HG02885 (cell line): ENCODE results near the gene PCDH9.
"Not testable (repeated sequence)": the region's sequence is repeated elsewhere in the genome, so short reads cannot be mapped to it uniquely, and the experiment has no call there.

Source experiments
- ATAC-seq: cut with Tn5 transposase; IDR thresholded peaks from one replicate; pipeline ENCODE4 v1.9.1; 2021; ENCODE audit warnings: mild to moderate bottlenecking; ENCODE audit not compliant: unreplicated experiment, poor library complexity

The PCDH9 gene

DNA sequence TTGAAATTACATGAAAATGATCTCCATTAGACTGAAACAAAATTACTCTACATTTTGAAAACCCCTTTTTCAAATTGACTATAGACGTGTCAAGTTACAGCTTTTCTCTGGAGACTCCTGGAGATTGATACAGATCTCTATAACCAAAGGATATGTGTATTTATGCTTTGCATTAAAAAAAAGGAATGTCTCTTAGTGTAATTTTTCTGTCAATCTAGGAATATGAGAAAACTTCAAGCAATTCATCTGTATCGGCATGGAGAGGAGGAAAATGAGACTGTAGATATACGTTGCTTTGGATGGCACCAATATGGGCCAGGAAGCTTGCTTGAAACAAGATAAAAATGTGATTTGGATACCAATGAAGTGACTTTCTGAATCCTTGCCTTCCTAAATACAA is 286.6 kb downstream of the PCDH9 start:
- ATAC-seq, result no peak

DNA sequence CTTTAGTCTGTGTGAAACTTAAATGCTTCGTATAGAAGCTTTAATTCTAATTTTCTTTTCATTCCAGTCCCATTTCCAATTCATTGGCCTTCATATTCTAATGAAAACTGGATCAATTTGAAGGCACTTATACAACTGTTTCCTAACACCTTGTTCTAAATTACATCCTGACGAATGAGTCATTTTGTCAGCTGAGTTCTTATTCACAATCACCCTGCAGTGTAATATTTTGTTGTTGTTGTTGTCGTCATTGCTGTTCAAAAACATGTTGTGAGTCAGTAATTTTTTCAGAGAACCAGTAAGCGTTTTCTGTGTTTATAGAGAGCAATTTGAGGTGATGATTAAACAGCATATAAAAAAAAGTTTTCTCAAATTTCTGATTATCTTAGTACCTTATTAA is 290.0 kb downstream of the PCDH9 start:
- ATAC-seq, result no peak

DNA sequence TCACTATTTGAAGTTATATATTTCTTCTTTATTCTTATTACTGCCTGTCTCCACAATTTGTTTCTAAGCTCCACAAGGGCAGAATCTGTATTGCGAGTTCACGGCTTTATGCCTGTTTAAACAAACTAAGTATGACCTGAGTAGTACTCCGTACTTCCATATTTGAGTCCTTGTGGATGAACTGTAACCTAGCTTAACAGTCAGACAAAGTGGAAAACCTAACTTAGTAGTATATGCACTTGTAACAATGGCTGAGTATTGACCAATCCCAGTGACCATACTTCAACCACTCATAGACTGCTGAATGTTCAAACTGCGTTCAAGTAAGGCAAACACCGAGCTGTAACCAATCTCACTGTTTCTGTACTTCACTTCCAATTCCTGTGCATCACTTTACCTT is 292.7 kb downstream of the PCDH9 start:
- ATAC-seq, result no peak

DNA sequence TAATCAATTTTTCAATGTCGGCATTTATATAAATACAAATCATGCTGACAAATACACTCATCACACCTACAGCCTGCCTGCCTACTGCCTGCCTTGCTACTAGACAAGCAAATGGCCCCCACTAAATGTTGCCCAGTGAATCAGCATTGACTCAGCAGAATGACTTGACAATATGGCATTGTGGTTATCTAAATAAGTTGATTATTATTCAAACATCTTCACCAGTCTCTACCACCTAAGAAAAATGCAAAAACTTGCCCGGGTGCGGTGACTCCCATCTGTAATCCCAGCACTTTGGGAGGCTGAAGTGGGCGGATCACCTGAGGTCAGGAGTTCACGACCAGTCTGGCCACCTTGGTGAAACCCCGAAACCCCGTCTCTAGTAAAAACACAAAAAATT is 296.1 kb downstream of the PCDH9 start:
- ATAC-seq, result no peak

DNA sequence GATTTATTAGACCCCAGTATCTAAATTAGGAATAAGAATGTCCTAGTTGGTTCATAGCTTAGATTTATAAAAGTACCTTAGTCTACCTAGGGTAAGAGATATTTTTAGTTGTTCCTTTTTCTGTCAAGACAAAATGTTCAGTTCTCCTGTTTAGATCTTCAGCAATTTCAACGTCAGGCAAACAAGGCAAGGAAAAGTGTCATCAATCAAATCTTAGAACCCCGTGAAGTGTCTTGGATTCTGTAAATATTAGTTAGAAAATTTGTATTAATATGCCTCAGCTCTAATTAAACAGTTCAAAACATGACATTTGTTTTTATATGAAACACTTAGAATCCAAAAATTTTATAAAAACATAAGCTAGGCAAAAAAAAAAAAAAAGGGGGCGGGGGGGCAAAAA is 296.6 kb downstream of the PCDH9 start:
- ATAC-seq, result no peak

DNA sequence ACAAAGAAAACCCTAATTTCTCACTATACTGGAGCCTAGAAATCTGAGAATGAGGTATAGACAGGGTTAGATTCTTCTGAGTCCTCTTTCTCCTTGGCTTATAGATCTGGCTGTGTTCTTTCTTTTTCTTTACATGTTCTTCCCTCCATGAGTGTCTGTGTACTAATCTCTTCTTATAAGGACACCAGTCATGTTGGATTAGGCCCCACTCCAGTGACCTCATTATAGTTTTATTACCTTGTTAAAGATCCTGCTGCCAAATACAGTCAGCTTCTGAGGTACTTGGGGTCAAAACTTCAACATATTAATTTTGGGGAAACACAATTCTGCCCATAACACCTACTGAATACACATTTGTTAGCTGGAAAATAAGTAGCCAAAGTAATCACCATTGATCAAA is 302.6 kb downstream of the PCDH9 start:
- ATAC-seq, result no peak

DNA sequence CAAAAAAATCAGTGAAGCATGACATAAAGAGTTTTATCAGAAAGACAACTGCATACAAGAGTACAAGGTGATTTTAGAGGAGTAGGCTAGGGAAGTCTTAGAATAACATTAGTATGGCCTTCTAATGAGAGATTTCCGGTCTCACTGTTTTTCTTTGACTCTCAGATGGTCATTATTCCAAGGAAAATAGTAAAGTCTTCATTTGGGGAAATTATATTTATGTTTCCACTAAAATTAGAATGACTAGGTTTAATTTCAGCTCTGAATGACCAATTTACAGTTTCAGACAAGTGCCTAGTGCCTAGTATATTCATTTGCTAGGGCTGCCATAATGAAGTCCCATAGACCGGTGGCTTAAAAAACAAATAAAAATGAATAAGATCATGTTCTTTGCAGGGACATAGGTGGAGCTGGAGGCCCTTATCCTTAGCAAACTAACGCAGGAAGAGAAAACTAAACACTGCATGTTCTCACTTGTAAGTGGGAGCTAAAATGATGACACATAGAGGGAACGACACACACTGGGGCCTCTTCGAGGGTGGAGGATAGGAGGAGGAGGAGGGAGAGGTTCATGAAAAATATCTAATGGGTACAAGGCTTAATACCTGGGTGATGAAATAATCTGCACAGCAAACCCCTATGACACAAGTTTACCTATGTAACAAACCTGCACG is 303.1 kb downstream of the PCDH9 start:
- ATAC-seq, result no peak

DNA sequence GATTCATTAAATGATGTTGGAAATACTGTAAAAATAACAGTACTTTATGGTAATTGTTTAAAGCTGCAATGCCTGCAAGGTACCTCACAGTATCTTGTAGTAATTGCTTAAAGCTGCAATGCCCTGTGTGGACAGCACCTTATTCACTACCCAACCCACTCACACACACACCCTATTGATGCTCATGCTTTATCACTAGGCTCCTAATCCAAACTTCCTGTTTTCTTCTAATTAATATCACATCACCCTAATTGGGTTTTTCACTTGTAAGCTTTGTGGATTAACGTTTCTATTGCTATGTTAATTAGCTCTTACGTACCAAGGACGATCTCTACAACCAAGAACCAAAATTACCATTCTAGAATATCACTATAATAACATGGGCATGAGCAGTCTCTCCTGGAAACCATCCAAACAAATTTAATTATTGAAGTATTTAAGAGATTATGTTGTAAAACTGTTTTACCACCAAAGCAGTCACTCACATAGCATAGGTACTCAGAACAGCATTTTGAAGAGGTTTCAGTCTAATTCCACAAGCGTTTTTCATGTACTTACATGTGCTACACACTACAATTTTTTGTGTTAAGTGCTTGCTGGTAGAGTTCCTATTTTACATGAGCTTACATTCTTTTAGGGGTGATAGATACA is 303.8 kb downstream of the PCDH9 start:
- no peak for ATAC-seq

DNA sequence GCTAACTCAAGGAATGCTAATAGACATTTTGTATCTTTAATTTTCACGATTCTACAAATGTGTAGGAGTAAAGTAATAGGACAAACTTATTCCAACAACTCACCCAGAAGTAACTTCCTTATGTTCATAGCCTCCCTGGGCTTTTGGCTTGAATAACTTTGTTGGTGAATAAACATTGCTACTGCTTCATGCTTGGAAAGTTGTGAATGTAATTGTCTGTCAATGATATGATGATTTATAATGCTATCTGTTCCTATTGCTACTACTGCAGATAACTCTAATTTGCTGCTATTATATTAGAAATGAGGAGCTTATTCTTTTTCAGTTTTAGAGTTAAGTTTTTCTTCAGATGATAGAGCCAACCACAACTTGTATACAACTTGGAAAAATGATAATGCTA is 307.7 kb downstream of the PCDH9 start:
- ATAC-seq, result no peak

DNA sequence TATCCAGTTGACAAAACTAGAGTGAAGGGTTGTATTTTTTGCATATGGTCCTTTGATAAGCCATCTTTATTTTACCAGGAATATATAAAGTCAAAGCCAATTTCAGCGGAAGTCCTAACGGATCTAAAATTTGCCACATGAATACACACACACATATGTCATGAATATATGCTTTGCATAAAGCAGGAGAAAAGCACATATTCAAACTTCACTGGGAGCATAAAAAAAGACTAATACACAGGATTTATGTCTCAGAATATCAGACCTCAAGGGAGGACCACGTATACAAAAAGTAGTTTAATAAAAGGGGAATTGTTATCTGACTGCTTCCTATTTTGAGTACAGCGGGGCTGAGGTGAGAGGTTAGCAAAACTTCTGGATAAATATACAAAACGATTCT is 308.7 kb downstream of the PCDH9 start:
- ATAC-seq, result no peak

DNA sequence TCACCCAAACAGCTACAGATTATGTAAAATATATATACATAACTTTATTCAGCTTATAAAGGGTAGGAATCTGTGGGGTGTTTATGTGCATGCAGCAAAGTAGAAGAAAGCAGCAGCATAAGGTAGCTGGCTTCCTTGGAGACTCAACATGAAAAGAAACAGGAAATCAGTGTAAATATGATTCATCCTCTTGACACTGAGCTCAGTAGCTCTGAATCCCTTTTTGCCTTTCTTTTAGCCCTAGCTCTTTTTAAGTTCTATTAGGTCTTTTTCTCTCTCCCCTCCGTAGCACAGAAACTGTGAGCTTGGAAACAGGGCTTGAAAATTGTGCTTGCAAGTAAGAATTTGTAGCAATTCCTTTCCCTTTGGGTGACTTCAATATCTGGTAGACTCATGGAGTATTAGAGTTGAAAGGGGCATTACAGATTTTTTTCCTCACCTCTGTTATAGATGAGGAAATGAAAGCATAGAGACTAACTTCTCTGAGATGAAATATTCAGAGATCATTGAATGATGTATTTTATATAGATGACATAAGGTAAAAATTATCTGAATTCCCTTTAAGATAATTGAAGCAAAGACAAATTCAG is 314.4 kb downstream of the PCDH9 start:
- ATAC-seq, result no peak

DNA sequence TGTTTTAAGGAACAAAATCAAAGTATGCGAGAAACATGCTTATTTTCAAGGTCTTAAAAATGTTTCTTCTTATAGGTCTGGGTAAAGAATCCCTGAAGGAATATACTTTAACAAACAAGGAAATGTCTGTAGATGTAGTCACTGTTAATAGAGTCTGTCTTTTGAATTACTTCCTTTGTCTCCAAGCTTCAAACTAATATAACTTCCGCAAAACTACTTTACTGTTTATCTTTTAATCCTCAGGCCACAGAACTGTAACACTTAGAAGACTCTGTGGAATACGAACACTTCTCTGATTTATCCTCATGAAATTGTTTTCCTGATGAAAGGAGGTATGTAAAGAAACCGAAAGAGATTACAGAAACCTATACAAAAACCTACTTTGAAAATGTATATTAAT is 316.0 kb downstream of the PCDH9 start:
- ATAC-seq, result no peak

DNA sequence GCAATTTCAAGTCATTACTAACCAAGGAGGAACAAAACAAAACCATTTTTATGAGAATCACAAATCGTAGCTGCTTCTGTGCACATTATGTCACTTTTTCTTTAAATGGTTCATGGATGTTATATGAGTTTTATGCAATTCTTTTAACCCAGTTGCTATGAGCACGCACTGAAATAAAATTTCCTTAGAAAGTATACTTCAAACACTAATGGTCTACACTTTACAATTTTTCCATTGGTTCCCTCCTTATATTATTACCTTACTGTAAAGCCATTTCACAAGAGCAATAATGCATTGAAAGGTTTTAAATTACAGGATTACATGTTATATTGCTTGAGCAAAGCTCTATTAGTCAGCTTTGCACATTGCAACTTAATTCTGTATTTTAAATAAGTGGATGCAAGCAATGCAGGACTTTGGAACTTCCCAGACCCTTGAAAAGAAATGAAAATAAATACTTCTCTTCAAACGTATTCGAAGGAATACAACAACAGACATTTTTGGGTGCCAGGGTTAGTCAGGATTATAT is 318.7 kb downstream of the PCDH9 start:
- ATAC-seq, result no peak

DNA sequence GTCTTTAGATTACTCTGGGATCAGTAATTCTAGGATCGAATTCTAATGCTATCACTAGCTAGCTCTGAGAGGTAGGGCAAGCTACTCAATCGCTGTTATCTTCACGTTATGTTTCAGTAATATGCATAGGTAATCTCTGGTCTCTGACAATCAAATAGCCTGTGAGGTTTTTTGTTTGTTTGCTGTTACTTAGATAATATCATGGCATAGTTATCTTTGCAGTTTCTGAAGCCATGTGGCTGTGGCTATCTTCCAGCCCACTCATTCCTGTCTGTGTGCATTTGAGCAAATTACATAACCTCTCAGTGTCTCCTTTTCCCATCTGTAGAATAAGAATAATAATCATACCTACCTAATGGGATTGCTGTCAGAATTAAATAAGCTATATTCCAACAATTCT is 330.2 kb downstream of the PCDH9 start:
- ATAC-seq, result no peak

DNA sequence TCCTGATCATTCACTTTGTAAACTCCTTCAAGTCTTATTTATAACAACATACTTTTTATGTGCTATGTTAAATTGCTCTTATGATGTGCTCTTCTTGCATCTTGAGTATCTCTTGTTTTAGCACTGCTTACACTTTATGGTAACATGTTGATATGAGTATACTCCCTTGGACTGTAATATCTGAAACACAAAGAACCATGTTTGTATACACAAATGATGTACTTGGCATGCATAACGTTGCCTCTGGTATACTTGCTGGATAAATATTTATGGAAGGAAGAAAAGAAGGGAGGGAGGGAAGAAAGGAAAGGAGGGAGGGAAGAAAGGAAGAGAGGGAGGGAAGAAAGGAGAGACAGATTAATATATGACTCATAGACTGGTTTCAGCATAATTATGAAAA is 333.2 kb downstream of the PCDH9 start:
- no peak for ATAC-seq

DNA sequence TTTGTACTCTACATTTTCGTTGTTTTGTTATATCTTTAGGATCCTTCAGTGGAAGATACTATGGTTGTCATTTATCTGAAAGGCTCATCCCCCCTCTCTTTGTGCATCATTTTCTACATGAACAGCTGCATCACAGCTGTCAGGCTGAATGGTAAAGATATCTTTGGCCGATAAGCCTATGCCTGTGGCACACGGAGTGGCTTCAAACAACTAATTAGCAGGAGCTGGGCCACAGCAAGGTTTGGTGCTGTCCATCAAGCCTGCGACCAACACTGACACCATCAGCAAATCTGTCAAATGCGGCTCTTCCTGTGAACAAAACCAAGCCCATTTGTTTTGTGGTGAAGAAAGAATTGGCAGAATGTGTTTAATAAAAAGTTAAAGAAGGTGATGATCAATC is 334.4 kb downstream of the PCDH9 start:
- ATAC-seq, result no peak

DNA sequence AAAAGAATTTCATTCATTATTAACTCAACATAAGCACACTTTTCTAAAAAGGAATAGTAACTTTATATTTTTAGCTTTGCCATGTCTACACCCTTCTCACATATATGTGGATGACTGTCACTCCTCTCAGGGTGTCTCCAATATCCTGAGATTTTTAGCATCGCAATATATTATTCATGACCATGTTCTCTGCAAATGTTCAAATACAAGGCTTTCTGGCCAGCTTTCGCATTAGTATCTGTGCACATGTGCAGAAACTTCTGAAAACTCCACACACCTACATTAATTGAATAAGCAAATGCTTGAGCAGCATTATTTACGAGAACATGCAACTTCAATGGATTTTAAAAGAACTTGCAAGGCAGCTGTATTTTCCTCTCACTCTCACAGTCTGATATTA is 334.8 kb downstream of the PCDH9 start:
- ATAC-seq, result no peak

DNA sequence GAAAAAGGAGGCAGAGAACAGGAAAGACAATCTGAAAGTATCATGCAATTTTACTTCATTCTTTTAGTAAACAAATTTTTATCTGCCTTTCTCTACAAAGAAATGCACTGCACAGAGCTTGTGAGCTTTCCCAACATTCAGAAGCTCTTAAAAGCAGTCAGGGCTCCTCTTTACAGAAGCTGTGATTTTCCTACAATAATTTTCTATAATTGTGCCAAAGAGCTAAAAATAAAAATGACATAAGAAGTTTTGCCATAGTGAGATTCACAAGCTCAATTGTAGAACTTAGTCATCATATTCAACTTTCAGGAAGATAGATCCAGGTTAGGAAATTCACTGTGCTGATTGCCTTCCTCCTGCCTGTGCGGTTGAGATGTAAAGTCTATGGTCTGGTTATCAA is 341.4 kb downstream of the PCDH9 start:
- no peak for ATAC-seq

DNA sequence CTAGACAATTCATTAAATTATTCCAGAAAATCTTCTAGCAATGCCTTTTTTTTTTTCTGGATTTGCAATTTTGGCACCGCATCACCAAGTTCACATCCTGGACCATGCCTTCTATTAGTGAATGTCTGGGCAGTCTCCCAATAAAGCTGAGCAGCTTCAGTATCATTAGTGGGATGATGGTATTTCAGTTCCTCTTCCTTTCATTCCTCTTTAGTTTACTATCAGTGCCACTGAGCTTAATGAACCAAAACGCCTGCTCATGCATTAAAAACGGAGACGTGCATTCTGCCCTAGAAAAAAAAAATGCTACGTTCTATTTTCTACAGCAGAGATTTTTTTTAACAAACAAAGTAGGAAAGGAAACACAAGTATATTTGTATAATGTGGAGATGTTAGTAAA is 343.0 kb downstream of the PCDH9 start:
- no peak for ATAC-seq

DNA sequence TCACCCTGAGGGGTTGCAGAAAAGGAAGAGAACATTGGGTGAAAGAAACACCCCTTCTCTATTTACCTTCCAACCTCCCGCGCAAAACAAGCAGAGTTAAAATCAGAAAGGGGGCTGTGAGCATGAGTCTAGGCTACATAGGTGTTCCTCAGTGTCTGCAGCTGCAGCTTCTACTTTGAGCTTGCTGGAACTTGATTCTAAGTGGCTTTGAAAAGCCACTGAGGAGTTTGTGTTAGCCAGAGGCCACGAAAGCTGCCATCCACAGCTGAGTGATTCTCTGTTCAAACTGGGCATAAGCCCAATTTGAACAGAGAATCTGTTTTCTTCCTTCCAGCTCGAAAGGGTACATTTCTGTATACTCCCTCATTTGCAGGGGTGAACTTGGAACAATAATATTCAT is 343.9 kb downstream of the PCDH9 start:
- no peak for ATAC-seq

DNA sequence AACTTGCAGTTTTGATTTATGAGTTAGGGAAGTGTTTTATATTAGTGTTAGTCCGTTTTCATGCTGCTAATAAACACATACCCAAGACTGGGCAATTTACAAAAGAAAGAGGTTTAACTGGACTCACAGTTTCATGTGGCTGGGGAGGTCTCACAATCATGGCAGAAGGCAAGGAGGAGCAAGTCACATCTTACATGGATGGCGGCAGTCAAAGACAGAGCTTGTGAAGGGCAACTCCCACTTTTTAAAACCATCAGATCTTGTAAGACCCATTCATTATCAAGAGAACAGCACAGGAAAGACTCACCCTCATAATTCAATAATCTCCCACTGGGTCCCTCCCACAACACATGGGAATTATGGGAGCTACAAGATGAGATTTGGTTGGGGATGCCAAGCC is 349.0 kb downstream of the PCDH9 start:
- not testable (repeated sequence) for ATAC-seq

DNA sequence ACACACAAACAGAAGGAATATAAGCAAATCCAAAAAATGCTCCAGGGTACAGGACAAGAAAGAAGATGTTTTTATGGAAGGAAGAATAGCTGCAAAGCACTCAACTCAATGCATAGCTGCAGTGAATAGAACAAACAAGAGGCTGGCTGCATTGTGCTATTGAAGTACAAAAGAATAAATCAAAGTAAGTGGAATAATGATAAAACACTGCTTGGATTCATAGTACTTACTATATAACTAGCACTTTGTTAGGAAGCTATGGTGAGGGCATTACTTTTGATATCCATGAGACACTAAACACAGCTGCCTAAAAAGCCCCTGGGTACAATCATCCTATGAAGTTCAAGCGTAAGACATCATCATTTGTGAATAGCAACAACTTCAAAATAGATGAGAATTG is 350.1 kb downstream of the PCDH9 start:
- ATAC-seq, result no peak
